ENCODE results near the gene ETV4.

DNA sequence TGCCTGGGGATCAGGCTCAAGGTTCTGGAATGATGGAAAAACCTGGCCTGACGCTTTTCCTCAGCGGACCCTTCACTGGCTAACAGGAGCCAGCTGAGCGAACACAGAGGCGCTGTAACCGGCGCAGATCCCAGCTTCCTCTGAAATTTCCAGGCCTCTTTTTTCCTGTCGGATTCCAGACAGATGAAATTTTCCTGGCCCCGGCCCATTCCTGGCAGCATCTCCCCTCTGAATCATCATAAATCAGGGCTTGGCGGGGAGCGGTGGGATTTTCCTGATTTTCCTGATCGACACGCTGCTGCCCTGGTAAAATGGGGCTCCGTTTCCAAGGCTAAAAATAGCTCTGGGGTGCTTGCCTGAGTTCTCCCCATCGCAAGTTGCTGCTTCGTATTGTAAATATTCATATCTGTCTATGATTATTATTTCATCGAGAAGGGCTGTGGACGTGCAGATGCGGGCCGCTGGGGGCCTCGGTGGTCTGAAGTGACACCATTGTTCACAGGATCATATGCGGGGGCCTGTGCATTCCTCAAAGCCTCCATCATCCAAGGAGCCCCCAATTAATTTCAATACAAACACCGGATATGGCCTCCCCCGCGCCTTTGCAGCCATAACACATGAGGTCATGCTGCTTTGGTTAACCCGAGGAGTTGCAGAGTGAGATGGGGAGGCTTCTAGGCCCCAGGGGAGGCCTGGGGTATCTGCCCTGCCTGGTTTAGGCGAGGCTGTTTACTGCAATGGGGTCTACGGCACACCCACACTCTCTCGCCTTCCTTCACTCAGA is 45.8 kb upstream of the ETV4 start:
- TF ChIP-seq GATA2 (IDR thresholded peaks at IDR 0.05; ENCODE audit: low read depth, low read length), result no peak
- TF ChIP-seq GATA3 (IDR thresholded peaks at IDR 0.05; ENCODE audit: low read depth, low read length), result no peak
